ENCODE results near the gene CLTB. TPM values are rescaled to one million over a fixed set of nuclear protein-coding genes. Genes with fewer than 3 reads are reported as not detected.

CLTB gene
- total and polyA plus RNA-seq, 2 experiments from 2014 or later: 26.8 to 34.0 TPM

DNA sequence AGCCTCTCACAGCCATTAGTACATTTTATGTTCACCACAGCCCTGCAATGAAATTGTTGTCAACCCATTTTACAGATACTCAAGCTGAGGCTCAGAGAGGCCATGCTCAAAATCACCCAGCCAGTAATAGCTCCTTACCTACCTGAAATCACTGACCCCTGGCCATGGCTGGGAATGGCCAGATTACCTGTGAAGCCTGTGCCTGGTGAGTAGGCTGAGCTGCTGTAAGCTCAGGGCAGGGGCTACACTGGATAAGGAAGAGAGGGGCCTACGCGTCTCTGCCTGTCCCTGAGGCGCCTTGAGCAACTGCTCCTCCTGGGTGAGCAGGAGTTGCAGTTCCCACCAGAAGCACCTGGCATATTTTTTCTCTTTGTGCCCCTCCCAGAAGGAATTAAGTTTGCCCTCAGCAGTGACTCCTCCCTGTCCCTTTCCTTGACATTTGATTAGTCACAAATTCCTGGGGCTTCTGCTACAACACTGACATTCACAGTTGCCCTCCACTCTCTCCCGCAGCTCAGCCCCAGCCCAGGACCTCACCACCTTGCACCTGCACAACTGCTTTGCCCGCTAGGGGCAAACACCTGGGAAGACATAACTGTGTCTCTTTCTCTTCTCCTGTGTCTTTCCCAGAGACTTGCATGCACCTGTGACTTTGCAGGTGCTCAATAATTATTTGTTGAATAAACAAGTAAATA lies 5.7 kb downstream of the CLTB start:
- Histone ChIP-seq H3K9me2 (ENCODE audit: insufficient read depth) (no peaks in the 10 kb centered on the region), H3K79me2 (replicated peaks; ENCODE audit: insufficient read depth) (no peaks in the 10 kb centered on the region), H3K36me3 (ENCODE audit: insufficient read depth) (no peaks in the 10 kb centered on the region), H3K4me1 (ENCODE audit: insufficient read depth) (0 out of 2 replicates have a peak, but pooled peaks cover 3% of the 10 kb centered on the region), H3K27me3 (ENCODE audit: insufficient read depth) (peaks cover 8% of the 10 kb centered on the region; the same call in 1 of the 2 replicates), H3K27ac (ENCODE audit: low read depth) (no peak overlapping the region), H3K4me3 (no peak overlapping the region), H3K4me2 (no peak overlapping the region), H3F3A (replicated peaks; ENCODE audit: low read depth) (no peaks in the 10 kb centered on the region), H2AFZ (no peak overlapping the region), H4K20me1 (replicated peaks; ENCODE audit: insufficient read depth) (peaks cover 10% of the 10 kb centered on the region)
- Mint-ChIP-seq H3K4me1 (peaks cover 8% of the 10 kb centered on the region; the same call in 2 of the 3 replicates), H3K9me3 (no peaks in the 10 kb centered on the region), H3K4me3 (no peak overlapping the region), H3K27ac (no peak overlapping the region; the same call in 1 of the 2 replicates), H3K36me3 (ENCODE audit: low read depth) (no peaks in the 10 kb centered on the region), H3K27me3 (ENCODE audit: insufficient read depth, low read depth, poor library complexity) (peaks cover 3% of the 10 kb centered on the region)
- ATAC-seq (peak; percentile 21; the same call in 2 of the 3 replicates), DNase-seq (ENCODE audit: low spot score) (no peak)
- no peak for TF ChIP-seq STAT1 (IDR thresholded peaks at IDR 0.05; ENCODE audit: unreplicated experiment)
- TF ChIP-seq, protein P1, sequence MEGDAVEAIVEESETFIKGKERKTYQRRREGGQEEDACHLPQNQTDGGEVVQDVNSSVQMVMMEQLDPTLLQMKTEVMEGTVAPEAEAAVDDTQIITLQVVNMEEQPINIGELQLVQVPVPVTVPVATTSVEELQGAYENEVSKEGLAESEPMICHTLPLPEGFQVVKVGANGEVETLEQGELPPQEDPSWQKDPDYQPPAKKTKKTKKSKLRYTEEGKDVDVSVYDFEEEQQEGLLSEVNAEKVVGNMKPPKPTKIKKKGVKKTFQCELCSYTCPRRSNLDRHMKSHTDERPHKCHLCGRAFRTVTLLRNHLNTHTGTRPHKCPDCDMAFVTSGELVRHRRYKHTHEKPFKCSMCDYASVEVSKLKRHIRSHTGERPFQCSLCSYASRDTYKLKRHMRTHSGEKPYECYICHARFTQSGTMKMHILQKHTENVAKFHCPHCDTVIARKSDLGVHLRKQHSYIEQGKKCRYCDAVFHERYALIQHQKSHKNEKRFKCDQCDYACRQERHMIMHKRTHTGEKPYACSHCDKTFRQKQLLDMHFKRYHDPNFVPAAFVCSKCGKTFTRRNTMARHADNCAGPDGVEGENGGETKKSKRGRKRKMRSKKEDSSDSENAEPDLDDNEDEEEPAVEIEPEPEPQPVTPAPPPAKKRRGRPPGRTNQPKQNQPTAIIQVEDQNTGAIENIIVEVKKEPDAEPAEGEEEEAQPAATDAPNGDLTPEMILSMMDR (conservative IDR thresholded peaks at IDR 0.05; ENCODE audit: low read depth in 2 of 2): 0 out of 4 replicates have a peak, but pooled peaks have one; percentile 9 to 15

DNA sequence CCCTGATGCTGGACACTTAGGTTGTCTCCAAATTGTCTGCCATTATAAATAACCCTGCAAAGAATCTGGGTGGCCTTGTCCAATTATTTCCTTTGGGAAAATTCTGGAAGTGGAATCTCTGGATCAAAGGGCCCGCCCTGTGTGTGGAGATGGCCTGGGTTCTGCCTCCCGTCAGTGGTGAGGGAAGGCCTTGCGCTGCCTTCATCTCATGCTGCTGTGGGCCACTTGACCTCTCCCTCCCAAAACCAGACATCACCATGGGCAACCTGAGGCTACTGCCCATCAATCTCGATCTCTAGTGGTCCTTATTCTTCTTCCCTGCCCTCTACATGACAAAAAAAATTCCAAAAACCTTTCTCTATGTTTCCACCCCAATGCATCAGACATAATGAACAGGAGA lies 6.6 kb downstream of the CLTB start:
- H3F3A ChIP-seq (replicated peaks; ENCODE audit: low read depth): no peaks in the 10 kb centered on the region
- no peaks in the 10 kb centered on the region for H3K9me3 Mint-ChIP-seq
- H3K4me3 Mint-ChIP-seq: no peak overlapping the region
- no peak overlapping the region for H2AFZ ChIP-seq
- no peak overlapping the region for H3K27ac Mint-ChIP-seq
- no peaks in the 10 kb centered on the region for H3K36me3 Mint-ChIP-seq (ENCODE audit: low read depth)
- H3K9me2 ChIP-seq (ENCODE audit: insufficient read depth): no peaks in the 10 kb centered on the region
- H3K4me1 ChIP-seq (ENCODE audit: insufficient read depth): no peaks in the 10 kb centered on the region
- H3K27me3 ChIP-seq (ENCODE audit: insufficient read depth): no peaks in the 10 kb centered on the region
- H3K36me3 ChIP-seq (ENCODE audit: insufficient read depth): no peaks in the 10 kb centered on the region
- peaks cover 4% of the 10 kb centered on the region; the same call in 1 of the 2 replicates for H4K20me1 ChIP-seq (replicated peaks; ENCODE audit: insufficient read depth)
- H3K4me1 Mint-ChIP-seq: peaks cover 10% of the 10 kb centered on the region; the same call in 2 of the 3 replicates
- H3K4me3 ChIP-seq: no peak overlapping the region
- no peaks in the 10 kb centered on the region for H3K79me2 ChIP-seq (replicated peaks; ENCODE audit: insufficient read depth)
- H3K27ac ChIP-seq (ENCODE audit: low read depth): no peak overlapping the region
- DNase-seq (ENCODE audit: low spot score): no peak
- no peak overlapping the region for H3K4me2 ChIP-seq
- peaks cover 3% of the 10 kb centered on the region for H3K27me3 Mint-ChIP-seq (ENCODE audit: insufficient read depth, low read depth, poor library complexity)
- ATAC-seq: no peak
- TF ChIP-seq, protein P2, sequence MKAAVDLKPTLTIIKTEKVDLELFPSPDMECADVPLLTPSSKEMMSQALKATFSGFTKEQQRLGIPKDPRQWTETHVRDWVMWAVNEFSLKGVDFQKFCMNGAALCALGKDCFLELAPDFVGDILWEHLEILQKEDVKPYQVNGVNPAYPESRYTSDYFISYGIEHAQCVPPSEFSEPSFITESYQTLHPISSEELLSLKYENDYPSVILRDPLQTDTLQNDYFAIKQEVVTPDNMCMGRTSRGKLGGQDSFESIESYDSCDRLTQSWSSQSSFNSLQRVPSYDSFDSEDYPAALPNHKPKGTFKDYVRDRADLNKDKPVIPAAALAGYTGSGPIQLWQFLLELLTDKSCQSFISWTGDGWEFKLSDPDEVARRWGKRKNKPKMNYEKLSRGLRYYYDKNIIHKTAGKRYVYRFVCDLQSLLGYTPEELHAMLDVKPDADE (IDR thresholded peaks at IDR 0.05): no peak
- TF ChIP-seq POLR2AphosphoS5 (IDR thresholded peaks at IDR 0.05; ENCODE audit: low read depth) (no peak), STAT1 (IDR thresholded peaks at IDR 0.05; ENCODE audit: unreplicated experiment) (no peak), ZNF331 (CRISPR knock-in tag; IDR thresholded peaks at IDR 0.05; ENCODE audit: low read depth) (no peak), NANOG (IDR thresholded peaks at IDR 0.05; ENCODE audit: borderline replicate concordance) (no peak), CREB1 (CRISPR knock-in tag; IDR thresholded peaks at IDR 0.05; ENCODE audit: low read depth) (no peak), ZNF114 (CRISPR knock-in tag; IDR thresholded peaks at IDR 0.05) (no peak), EZH2 (IDR thresholded peaks at IDR 0.05; ENCODE audit: low read depth, unreplicated experiment) (no peak), JUNB (IDR thresholded peaks at IDR 0.05; ENCODE audit: unreplicated experiment) (no peak), EZH2phosphoT487 (IDR thresholded peaks at IDR 0.05; ENCODE audit: unreplicated experiment) (no peak)
- TF ChIP-seq, protein P1 (conservative IDR thresholded peaks at IDR 0.05; ENCODE audit: low read depth in 2 of 2): no peak
- TF ChIP-seq, protein P3, sequence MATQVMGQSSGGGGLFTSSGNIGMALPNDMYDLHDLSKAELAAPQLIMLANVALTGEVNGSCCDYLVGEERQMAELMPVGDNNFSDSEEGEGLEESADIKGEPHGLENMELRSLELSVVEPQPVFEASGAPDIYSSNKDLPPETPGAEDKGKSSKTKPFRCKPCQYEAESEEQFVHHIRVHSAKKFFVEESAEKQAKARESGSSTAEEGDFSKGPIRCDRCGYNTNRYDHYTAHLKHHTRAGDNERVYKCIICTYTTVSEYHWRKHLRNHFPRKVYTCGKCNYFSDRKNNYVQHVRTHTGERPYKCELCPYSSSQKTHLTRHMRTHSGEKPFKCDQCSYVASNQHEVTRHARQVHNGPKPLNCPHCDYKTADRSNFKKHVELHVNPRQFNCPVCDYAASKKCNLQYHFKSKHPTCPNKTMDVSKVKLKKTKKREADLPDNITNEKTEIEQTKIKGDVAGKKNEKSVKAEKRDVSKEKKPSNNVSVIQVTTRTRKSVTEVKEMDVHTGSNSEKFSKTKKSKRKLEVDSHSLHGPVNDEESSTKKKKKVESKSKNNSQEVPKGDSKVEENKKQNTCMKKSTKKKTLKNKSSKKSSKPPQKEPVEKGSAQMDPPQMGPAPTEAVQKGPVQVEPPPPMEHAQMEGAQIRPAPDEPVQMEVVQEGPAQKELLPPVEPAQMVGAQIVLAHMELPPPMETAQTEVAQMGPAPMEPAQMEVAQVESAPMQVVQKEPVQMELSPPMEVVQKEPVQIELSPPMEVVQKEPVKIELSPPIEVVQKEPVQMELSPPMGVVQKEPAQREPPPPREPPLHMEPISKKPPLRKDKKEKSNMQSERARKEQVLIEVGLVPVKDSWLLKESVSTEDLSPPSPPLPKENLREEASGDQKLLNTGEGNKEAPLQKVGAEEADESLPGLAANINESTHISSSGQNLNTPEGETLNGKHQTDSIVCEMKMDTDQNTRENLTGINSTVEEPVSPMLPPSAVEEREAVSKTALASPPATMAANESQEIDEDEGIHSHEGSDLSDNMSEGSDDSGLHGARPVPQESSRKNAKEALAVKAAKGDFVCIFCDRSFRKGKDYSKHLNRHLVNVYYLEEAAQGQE (IDR thresholded peaks at IDR 0.05; ENCODE audit: unreplicated experiment): no peak
